AG09309 (cell line): ENCODE measurements around the gene UNC93A.
"Not testable (repeated sequence)": the region's sequence is repeated elsewhere in the genome, so short reads cannot be mapped to it uniquely, and the experiment has no call there.

Source experiments
- DNase-seq: peaks from one replicate; pipeline ENCODE4 v3.0.0-alpha.2; 2010; ENCODE audit warnings: low read depth
- H3K4me3 ChIP-seq: 2 replicates; pipeline ENCODE4 v1.5.1; 2011; ENCODE audit warnings: mild to moderate bottlenecking, low read depth, low read length, moderate library complexity; ENCODE audit not compliant: control insufficient read depth
- TF ChIP-seq, protein P1 (sequence below): IDR thresholded peaks from 2 replicates; pipeline ENCODE4 v1.5.1; 2011; ENCODE audit warnings: mild to moderate bottlenecking, low read depth, low read length, inconsistent platforms; ENCODE audit not compliant: insufficient read depth, control insufficient read depth; ENCODE audit errors: missing control alignments

Gene UNC93A

DNA sequence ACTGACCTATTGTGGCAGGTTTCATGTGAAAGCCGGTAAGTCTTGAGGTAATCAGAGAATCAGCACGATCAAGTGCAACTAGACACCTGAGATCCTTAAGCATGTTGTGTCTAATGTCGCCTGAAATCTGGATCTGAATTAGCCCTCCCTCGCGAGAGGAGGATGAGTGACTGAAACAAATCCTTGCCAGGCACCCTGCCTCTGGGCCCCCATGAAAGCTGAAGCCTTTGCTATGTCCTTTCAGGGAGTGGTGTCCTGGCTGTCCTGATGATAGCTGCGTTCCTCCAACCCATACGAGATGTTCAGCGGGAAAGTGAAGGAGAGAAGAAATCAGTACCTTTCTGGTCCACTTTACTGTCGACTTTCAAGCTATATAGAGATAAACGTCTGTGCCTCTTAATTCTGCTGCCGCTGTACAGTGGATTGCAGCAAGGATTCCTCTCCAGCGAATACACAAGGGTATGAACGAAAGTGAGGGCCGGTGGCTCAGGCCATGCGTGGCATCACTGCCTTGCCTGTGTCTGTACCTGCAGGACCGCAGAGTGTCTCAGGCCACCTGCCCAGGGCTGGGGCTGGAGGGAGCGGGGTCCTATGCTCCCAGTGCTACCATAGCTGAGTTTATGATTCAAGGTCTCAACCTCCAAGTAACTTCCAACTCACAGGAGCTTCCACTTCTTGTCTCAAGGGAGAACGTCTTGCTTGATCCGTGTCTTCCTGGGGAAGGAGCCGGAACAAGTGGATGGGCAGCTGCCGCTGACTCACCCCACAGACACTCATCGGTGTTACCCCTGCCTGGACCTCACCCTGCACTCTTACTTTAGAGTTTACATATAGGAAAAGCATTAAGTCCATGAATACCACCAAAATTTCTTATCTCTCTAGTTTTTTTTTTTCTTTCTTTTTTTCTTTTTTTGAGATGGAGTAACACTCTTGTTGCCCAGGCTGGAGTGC, 12.8 kb downstream of the UNC93A start:
- TF ChIP-seq, protein P1, sequence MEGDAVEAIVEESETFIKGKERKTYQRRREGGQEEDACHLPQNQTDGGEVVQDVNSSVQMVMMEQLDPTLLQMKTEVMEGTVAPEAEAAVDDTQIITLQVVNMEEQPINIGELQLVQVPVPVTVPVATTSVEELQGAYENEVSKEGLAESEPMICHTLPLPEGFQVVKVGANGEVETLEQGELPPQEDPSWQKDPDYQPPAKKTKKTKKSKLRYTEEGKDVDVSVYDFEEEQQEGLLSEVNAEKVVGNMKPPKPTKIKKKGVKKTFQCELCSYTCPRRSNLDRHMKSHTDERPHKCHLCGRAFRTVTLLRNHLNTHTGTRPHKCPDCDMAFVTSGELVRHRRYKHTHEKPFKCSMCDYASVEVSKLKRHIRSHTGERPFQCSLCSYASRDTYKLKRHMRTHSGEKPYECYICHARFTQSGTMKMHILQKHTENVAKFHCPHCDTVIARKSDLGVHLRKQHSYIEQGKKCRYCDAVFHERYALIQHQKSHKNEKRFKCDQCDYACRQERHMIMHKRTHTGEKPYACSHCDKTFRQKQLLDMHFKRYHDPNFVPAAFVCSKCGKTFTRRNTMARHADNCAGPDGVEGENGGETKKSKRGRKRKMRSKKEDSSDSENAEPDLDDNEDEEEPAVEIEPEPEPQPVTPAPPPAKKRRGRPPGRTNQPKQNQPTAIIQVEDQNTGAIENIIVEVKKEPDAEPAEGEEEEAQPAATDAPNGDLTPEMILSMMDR, result no peak
- no peak for DNase-seq
- no peak overlapping the region for H3K4me3 ChIP-seq

DNA sequence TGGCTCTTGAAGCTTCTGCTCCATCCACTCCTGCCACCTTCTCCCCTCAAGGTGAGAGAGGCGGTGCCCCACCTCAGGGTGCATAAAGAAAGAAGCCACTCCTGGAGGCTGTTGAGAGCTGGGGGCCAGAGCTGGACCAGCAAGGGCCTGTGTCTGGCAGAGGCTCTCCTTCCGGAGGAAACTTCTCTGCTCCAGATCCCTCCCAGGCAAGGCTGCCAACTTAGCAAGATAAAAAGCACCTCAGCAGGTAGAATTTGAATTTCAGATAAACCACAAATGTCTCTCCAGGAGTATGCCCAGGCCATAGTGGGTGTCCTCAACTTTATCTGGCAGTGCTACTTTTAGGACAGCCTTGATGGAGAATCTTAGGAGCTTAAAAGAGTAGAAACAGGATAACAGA, 13.8 kb downstream of the UNC93A start:
- no peak for DNase-seq
- TF ChIP-seq, protein P1, result no peak
- no peak overlapping the region for H3K4me3 ChIP-seq

DNA sequence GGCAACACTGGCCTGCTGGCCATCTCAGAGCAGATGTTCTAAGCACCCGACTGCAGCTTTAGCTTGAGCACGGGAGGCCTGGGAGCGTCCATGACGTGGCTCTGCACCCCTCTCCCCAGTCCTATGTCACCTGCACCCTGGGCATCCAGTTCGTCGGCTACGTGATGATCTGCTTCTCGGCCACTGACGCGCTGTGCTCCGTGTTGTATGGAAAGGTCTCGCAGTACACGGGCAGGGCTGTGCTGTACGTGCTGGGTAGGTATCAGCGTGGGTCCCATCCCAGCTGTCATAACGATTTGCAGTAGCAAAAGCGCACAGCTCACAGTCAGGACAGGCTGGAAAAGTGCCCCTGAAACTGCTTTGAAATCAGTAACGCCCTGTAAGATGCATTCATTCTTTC, 14.7 kb downstream of the UNC93A start:
- TF ChIP-seq, protein P1, result no peak
- no peak overlapping the region for H3K4me3 ChIP-seq
- no peak for DNase-seq

DNA sequence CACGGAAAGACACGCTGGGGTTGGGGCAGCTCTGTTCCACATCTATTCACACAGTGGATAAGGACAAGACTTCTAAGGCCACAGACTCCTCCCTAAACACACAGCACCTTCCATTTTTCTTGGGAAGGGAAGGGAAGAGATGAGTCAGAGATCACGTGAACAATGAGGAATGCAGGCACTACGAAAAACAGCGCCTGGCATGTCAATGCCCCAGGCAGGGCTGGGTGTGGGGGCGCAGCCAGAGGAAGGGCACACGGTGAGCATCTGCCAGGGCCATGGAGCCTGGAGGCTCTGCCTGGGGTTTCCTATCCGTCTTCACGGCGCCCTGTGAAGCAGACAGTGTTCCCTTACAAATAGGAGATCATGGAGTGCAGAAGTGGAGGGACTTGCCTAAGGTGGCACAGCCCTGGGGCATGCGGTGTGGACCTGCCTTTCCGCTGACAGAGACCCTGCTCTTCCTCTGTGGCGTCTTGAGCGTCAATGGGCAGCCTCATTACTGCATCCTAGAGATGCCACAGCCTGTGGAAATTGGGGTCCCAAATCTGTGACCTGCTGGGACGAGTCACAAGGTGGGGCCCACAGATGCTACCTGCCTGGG, 15.4 kb downstream of the UNC93A start:
- TF ChIP-seq, protein P1, result no peak
- no peak overlapping the region for H3K4me3 ChIP-seq
- no peak for DNase-seq

DNA sequence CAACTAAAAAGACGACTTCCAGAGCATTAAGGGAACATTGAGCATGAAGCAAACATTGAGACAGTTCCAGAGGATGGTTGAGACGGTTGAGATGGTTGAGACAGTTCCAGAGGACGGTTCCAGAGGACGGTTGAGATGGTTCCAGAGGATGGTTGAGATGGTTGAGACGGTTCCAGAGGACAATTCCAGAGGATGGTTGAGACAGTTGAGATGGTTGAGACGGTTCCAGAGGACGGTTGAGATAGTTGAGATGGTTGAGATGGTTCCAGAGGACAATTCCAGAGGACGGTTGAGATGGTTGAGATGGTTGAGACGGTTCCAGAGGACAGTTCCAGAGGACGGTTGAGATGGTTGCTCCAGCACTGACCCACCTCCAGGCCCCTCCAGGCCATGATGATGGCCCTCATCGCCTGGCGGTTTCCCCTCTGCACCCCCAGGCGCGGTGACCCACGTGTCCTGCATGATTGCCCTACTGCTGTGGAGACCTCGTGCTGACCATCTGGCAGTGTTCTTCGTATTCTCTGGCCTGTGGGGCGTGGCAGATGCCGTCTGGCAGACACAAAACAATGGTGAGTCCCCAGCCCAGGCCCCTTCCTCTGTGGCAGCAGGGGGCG, 16.3 kb downstream of the UNC93A start:
- DNase-seq, result no peak
- TF ChIP-seq, protein P1, result no peak
- no peak overlapping the region for H3K4me3 ChIP-seq

DNA sequence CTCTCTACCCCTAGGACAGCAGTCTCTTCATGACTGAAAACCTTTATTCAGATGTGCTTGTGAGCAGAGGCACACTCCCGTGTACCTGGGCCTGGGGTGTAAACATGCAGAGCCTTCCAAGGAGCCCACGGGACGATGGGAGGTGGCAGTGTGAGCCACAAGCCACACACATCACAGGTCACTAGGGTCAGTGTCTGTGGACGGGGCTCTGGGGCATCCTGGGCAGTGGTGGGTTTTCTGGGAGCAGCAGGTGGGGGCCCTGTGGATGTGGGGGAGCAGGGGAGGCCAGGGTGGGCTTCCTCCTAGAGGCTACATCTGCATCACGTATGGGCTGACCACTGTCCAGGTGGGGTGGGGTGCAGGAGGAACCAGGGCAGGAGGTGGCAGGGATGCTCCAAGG, 17.1 kb downstream of the UNC93A start:
- DNase-seq, result no peak
- no peak overlapping the region for H3K4me3 ChIP-seq
- TF ChIP-seq, protein P1, result no peak

DNA sequence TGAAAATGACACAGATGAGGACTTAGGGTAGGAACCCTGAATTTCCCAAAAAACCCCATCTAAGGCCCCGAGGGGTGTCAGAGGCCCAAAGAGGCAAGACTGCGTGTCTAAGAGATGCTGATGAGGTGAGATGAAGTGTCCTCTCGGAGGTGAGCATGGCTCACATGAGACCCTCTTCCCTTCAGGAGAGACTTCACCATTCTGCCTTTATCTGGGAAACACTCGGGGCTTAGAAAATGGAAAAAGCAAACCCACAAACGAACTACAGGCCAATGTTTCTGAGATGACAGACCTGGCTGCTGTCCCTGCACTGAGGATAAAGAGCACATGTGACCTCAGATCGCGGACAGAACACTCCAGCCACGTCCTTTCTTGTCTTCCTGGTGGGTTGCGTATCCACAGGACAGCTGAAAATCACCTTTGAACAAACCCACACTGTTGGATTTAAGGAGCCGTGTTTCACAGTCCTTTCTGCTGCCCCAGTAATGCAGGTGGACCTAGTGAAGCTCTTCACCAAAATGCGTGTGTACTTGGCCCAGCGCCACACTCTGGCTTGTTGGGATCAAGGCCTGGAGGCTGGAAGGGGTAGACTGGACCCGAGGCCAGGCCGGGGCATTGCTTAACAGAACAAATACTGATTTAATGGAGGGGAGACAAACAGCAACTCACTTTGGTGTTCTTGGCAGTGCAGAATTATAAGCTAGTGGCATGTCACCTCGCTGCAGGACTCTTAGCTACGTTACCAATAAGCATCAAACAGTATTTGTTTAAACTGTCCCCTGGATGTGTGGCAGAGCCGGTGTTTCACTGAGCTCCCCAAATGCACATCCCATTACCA, 18.5 kb downstream of the UNC93A start:
- not testable (repeated sequence) for DNase-seq

More for the DNA sequence above, 18.5 kb downstream of the UNC93A start:
- H3K4me3 ChIP-seq, result not testable (repeated sequence)
